HG02840 (cell line): Measurements from ENCODE around the gene PCNX2.
A peak's percentile ranks its signal among the peaks of the same experiment; 100 is the strongest.

Experiments used
- ATAC-seq: cut with Tn5 transposase; IDR thresholded peaks from one replicate; pipeline ENCODE4 v1.9.1; 2021; ENCODE audit warnings: mild to moderate bottlenecking, moderate library complexity, moderate number of reproducible peaks; ENCODE audit not compliant: unreplicated experiment, low FRiP score

PCNX2 gene

DNA sequence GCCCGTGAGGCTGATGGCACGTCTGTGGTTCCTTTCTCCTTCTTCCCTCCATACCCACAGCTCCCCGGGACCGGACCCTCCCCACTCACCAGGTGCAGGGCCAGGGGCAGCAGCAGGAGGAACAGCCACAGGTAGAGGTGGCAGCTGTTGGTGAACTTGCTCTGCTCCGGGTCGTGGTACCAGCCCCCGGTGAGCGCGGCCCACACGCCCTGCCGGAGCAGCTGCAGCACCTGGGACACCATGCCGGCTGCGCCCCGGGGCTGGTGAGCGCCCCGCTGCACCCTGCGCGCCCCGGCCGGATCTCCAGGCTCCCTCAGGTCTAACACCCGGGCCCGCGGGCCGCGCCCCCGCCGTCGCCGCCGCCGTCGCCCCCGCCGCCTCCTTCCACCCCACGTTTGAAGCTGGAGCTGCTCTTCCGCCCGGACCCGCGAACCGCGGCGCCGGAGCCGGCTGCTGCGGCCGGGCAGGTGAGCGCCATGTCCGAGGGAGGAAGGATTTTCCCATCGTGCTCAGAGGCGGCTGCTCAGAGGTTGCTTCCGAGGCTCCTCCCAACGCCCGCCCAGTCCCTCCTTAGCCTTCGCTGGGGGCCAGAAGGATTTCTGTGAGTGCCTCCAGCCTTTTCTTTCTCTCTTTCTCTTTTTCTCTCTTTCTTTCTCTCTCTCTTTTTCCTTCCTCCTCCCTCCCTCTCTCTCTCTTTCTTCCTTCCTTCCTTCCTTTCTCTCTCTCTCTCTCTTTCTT, at the start of gene PCNX2:
PCNX2 (minus strand) TSS at position 489 of the 738 bp plus-strand sequence; CDS start at position 242, 247 bp downstream.
- ATAC-seq = peak; percentile 94

DNA sequence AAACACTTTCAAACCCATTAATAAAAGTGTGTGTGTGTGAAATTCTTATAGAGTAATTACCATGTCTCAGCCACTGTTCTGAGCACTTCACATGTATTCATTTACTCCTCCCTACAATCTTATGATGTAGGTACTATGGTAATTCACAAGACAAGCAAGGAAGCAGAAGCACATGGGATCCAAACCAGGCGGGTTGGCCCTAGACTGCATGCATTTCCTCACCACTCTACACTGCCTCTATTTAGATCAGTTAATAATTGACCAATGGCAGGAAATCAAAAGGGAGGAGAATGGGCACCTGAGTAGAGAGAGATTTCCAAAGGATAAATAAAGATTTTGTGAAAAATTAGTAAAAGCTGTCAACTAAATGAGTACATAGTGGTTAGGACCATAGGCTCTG, 47.7 kb upstream of the PCNX2 start:
- ATAC-seq = no peak

GRCh38 chr1:233342086-233342485, 46.6 kb upstream of the PCNX2 start:
- ATAC-seq = no peak

- ATAC-seq = no peak
These were observed 45.5 kb upstream of the PCNX2 start for GRCh38 chr1:233340966-233341516.

- no peak for ATAC-seq
These were observed 44.6 kb upstream of the PCNX2 start for GRCh38 chr1:233340031-233340555.

DNA sequence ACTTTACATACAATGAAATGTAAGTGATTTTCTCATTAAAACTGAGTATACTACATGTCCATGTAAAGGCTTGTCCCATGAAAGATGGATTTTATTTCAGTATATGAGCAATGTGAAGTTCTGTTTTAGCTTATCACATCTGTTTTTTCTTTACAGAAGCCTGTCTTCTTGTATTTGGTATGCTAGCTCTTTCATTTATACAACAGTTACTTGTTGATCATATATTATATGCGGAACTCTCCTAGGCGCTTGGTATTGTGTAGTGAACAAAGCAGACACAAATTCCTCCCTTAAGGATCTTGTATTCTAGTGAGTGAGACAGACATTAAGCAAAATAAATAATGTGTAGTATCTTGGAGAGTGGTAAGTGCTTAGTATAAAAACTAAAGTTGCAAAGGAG, 42.6 kb upstream of the PCNX2 start:
- no peak for ATAC-seq

DNA sequence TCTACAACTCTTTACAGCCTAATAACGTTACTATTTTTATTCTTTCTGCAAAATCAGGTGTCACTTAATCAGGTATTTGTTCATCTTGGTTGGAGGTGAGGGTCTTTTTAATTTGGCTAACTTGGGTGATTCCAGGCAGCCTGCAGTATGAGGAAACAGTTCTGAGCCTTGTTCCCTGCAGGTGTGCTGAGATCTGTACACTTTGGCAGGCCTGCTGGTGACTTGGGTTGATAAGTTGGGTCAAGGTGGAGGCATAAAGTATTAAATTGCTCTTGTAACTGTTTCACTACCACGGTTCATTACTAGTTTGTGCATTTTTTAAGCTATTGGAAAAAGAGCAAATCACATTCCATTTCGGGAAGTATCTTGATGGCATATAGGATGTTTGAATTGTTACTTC, 42.0 kb upstream of the PCNX2 start:
- no peak for ATAC-seq

- ATAC-seq = no peak
These were observed 41.3 kb upstream of the PCNX2 start for GRCh38 chr1:233336554-233337456.

DNA sequence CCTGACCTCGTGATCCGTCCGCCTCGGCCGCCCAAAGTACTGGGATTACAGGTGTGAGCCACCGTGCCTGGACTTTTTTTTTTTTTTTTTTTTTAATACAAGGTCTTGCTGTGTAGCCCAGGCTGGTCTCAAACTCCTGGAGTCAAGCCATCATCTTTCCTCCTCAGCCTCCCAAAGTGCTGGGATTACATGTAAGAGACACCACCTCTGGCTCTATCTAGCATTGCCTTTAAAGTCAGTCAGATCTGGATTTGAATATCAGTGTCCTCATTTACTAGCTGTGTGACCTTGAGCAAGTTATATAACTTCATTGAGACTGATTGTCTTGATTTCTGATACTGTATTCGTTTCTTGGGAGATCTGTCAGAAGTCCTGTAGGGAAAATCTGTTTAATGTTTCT, 38.6 kb upstream of the PCNX2 start:
- no peak for ATAC-seq

- no peak for ATAC-seq
These were observed 37.6 kb upstream of the PCNX2 start for GRCh38 chr1:233333086-233333485.

DNA sequence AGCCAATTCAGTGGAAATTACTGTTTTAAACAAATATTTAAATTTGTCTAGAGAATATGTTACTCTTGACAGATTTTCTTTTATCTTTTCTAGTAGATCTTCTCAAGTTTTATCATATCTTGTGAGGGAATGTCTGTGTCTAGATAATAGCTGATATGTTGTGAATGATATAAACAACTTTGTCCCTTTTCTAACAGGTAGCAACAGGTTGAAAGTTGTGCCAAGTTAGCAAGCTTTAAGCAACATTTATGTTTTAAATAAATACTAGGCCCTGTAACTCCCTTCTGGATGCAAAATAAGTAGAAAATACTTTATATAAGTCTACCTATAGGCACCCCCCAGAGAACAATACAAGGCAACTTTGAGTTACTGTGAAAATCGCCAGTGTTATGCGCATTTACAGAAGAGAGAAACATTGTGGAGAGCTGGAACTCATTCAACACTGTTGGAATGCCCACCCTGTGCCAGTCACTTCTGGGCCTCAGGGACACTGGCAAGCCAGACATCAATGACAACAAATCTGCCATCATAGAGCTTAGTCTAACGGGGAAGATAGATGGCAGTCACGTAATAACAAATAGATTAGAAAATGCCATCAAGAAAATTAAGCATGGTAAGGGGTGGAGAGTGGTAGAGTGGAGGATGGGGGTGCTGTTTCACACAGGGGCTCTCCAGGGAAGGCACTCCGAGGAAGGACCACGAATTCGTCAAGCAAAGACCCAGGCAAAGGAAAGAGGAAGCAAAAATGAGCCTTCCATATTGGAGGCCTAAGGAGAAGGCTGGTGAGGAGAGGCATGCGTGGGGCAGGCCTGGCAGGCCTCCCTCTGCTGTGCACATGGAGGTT, 36.4 kb upstream of the PCNX2 start:
- ATAC-seq = no peak

GRCh38 chr1:233328142-233328921, 32.8 kb upstream of the PCNX2 start:
- ATAC-seq = peak; percentile 24

DNA sequence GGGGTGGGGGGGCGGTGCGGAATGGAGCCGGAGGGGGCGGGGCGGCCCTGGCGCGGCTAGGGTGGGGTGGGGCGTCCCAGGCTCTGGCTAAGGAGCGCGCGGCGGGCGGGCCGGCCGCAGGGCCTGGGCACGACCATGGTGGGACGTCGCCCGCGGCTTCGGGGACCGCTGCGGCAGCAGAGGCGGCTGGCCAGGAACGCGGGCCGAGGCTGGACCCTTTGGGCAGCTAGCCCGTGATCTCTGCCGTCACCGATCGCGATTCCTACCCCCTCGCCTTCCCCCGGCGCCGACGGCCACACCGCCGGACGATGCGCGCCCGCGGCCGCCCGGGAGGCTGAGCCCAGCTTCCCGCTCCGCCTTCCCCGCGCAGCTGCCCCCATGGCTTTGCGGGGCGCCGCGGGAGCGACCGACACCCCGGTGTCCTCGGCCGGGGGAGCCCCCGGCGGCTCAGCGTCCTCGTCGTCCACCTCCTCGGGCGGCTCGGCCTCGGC, 32.2 kb upstream of the PCNX2 start, which contains the start of gene MAP3K21:
MAP3K21 (plus strand) TSS at position 74 of the 491 bp plus-strand sequence; CDS start at position 379, 305 bp downstream.
- ATAC-seq = peak; percentile 40

DNA sequence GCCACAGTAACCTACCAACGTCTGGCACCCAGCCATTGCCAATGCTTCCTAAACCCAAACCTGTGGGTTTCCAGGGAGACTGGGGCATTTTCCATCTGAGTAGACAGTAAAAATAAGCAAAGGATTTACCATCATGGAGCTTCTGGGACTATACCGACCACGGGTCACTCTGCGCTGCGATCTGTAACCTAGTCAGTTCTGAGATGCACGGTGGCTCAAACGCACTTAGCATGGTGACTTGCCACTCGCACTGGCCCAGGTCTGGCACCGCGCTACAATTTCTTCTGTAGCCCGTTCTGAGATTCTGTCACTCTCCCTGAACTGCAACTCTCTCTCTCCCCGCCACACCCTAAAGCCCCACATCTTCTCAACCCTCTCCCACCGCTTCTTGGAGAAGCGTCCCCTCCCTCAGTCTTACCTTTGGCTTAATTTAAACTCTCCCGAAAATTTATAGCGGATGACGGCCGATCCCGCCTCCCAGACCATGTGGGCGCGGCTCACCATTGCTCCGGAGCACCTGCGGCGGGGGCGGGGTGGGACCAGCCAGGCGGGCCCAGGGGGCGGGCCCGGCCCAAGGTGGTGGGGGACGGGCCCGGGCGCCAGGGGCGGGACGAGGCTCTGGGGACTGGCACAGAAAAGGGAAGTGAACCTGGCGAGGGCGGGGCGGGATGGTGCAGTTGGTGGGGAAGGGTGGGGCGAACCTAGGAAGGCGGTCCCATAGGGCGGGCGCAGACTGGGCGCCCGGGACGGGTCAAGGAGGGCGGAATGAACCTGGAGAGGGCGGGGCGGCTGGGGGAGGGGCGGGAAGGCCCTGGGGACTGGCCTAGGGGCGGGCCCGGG, 31.5 kb upstream of the PCNX2 start:
- peak; percentile 71 for ATAC-seq

DNA sequence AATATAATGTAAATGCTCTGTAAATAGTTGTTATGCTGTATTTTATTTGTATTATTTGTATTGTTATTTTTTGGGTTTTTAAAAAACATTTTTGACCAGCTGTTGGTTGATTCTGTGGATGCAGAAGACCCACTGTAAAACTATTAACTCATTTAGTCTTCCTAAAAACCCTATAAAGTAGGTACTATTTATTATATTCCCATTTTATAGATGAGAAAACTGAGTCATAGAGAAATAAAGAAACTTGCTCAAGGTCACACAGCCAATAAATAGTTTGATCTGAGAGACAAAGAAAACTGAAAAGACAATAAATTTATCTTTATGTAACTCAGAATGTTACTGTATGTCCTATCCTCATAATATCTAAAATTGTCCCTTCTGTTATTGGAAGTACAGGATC, 30.8 kb upstream of the PCNX2 start:
- ATAC-seq = no peak

DNA sequence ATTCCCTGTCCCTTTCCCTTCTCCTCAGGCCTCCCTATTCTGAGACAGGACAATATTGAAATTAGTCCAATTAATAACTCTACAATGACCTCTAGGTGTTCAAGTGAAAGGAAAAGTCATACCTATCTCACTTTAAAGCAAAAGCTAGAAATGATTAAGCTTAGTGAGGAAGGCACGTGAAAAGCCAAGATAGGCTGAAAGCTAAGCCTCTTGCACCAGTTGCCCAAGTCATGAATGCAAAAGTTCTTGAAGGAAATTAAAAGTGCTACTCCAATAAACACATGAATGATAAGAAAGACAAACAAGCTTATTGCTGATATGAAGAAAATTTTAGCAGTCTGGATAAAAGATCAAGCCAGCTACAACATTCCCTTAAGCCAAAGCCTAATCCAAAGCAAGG, 28.2 kb upstream of the PCNX2 start:
- no peak for ATAC-seq

GRCh38 chr1:233320023-233320422, 24.5 kb upstream of the PCNX2 start:
- ATAC-seq = no peak

DNA sequence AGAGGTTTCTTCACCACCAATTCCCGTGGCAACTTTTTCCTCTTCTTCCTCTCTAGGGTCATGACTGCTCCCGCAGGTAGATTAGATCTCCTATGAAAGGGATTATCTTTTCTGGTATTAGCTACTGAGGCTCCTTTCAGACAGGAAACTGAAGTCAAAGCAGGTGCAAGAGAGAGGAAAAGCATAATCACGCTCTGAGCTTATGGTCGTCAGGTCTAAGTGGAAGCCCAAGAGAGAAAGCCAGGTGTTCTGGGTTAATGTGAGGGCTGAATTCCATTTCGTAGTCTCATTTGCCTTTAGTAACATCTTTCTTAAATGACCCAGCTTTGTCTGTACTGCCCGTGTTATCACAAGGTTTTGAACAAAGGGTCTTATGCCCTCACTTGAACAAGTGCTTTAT, 23.7 kb upstream of the PCNX2 start:
- ATAC-seq = no peak
